AG04449 (cell line): ENCODE data around the gene OXCT2.
"Not testable (repeated sequence)": the region's sequence is repeated elsewhere in the genome, so short reads cannot be mapped to it uniquely, and the experiment has no call there.

Experiments
- CTCF ChIA-PET: fragments of 350-600 bp; formaldehyde crosslinking; extraction: SDS; loops from one replicate; lab custom pipeline; 2021; ENCODE audit warnings: antibody characterized with exemption; lab: Yijun Ruan, JAX
- POLR2A ChIA-PET: fragments of 400-600, 350-600 bp; formaldehyde crosslinking; extraction: SDS; loops from one replicate; lab custom pipeline; 2020; ENCODE audit warnings: antibody characterized with exemption, inconsistent platforms; lab: Yijun Ruan, JAX
- DNase-seq: peaks from one replicate; pipeline ENCODE4 v3.0.0-alpha.2; 2010; ENCODE audit warnings: low read depth, low spot score
- H3K4me3 ChIP-seq: 2 replicates; pipeline ENCODE4 v1.5.1; 2011; ENCODE audit warnings: low read depth, mild to moderate bottlenecking, control low read depth, low read length
- TF ChIP-seq, protein P1 (sequence below): IDR thresholded peaks from one replicate; pipeline ENCODE4 v1.5.1; 2011; ENCODE audit warnings: mild to moderate bottlenecking, moderate library complexity, low read length, control low read depth, inconsistent platforms; ENCODE audit not compliant: insufficient read depth; ENCODE audit errors: missing control alignments

OXCT2 gene

DNA sequence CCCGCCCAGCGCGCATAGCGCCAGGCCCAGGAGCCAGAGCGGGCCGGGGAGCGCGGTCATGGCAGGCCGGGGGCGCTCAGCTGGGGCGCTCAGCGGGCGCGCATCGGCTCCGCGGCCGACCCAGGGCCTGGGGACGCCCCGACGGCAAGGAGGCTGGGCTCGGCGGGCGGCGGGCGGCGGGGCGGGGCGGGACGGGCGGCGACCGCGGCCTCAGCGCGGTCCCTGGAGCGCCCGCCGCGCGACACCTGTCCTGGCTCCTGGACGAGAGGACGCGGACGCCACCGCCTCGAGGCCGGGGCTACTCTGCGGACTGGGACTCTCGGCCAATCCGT, 17.2 kb upstream of the OXCT2 start:
- ChIA-PET POLR2A (no interaction called here), CTCF (interaction anchor here (1.7 kb wide), 1 partner anchor 10 kb away, joined by 7 read pairs; no protein-coding TSS in a partner anchor)
- peak overlapping the region; percentile 33 for H3K4me3 ChIP-seq
- DNase-seq = no peak
- TF ChIP-seq, protein P1, sequence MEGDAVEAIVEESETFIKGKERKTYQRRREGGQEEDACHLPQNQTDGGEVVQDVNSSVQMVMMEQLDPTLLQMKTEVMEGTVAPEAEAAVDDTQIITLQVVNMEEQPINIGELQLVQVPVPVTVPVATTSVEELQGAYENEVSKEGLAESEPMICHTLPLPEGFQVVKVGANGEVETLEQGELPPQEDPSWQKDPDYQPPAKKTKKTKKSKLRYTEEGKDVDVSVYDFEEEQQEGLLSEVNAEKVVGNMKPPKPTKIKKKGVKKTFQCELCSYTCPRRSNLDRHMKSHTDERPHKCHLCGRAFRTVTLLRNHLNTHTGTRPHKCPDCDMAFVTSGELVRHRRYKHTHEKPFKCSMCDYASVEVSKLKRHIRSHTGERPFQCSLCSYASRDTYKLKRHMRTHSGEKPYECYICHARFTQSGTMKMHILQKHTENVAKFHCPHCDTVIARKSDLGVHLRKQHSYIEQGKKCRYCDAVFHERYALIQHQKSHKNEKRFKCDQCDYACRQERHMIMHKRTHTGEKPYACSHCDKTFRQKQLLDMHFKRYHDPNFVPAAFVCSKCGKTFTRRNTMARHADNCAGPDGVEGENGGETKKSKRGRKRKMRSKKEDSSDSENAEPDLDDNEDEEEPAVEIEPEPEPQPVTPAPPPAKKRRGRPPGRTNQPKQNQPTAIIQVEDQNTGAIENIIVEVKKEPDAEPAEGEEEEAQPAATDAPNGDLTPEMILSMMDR = no peak

DNA sequence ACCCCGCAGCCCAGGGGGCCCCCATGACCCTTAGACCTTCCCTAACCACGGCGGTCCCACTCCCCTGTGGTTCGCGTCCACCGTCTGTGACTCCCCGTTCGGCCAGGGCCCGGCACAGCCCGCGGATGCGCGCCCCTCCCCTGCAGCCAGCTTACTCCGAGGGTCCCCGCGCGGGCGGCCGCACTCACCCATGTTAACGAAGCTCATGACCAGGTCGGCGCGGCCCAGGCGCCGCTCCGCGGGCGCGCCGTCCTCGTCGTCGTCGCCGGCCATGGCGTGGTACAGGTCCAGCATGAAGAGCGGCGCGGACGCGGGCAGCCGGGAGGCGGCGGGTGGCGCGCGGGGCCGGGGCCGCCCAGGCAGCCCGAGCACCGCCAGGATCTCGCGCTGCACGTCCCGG, 16.8 kb upstream of the OXCT2 start:
- DNase-seq, H3K4me3 ChIP-seq, POLR2A ChIA-PET, CTCF ChIA-PET: not testable (repeated sequence)

DNA sequence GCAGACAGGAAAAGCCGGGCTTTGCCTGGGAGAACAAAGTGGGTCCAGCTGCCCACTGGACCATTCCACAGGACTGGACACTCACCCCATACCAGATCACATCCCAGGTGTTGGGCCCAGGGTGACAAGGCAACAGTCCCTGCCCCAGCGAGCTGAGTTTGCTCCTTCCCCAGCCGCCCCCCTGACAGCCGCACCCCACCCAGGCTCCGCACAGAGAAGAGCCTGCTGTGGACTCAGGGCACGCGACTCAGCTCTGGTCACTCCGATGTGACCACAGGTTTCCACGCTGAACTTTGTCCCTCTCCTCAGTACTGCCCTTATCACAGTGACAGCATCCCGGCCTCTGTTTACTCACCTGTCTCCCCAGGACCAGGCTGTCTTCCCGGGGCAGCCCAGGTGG, 16.3 kb upstream of the OXCT2 start:
- TF ChIP-seq, protein P1 = no peak
- H3K4me3 ChIP-seq = no peak overlapping the region
- DNase-seq = no peak
- ChIA-PET POLR2A (interaction anchor here (0.6 kb wide), 1 partner anchor 219 kb away, joined by 3 read pairs; no protein-coding TSS in a partner anchor), CTCF (no interaction called here)

DNA sequence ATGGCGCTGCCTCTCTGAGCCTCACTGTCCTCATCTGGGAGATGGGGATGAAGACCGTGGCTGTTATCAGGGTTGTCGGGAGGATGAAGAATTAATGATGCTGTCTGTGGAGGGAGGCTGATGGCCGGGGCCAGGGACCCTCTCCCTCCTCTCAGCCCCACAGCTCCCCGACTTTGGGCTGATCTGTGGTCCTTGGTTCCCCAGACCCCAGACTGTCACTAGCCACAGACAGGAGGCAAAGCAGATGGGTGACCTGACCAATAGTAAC, 15.9 kb upstream of the OXCT2 start:
- H3K4me3 ChIP-seq, DNase-seq, CTCF ChIA-PET, POLR2A ChIA-PET: not testable (repeated sequence)

DNA sequence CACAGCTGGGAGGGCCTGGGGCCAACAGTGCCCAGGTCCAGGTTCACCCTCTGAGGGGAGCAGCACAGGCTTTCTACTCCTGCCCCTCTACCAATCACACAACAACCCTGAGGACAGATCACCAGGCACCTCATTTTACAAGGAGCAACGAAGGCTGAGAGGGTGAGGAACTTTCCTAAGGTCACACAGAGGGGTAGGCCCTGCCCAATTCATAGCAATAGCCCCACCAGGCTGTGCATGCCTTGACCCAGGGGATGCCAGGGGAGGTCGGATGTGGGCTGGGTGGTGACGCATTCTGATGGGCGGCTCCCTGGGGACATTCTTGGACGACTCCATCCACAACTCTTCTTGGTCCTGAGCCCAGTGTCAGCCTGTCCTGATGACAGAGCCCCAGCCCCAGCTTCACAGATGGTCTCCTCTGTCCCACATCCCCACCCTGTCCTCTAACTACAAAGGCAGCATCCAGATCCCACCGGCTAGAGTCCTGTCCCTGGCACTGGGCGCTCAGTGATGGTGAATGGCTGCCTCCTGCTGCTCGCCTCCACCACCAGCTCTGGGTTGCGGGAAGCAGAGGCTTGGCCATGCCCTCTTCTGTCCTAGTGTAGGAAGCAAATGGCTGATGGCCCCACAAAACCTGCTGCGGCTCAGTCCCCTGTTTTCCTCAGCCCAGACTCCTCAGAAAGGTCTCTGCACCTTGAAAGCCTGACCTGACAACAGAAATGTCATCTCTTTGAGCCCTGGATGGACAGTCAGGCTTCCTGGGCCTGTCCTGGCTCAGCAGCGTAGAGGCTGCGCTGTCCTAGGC, 15.4 kb upstream of the OXCT2 start:
- CTCF ChIA-PET = interaction anchor here (0.6 kb wide), 1 partner anchor 178 kb away, joined by 4 read pairs; no protein-coding TSS in a partner anchor

DNA sequence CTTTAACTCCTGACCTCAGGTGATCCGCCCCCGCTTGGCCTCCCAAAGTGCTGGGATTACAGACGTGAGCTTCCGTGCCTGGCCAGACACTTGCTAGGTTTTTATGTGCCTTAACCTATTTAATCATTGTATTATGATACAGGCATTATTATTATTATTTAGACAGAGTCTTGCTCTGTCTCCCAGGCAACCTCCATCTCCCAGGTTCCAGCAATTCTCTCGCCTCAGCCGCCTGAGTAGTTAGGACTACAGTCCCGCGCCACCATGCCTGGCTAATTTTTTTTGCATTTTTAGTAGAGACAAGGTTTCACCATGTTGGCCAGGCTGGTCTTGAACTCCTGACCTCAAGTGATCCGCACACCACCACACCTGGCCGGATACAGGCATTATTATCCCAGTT, 11.5 kb upstream of the OXCT2 start:
- DNase-seq, H3K4me3 ChIP-seq, POLR2A ChIA-PET: not testable (repeated sequence)
- CTCF ChIA-PET = interaction anchor here (0.6 to 3.4 kb wide), 4 partner anchors 17 to 686 kb away, joined by 3 to 18 read pairs (median 4); partner anchors contain the start of gene MYCL

More for the DNA sequence above, 15.4 kb upstream of the OXCT2 start:
- DNase-seq, POLR2A ChIA-PET, H3K4me3 ChIP-seq: not testable (repeated sequence)

DNA sequence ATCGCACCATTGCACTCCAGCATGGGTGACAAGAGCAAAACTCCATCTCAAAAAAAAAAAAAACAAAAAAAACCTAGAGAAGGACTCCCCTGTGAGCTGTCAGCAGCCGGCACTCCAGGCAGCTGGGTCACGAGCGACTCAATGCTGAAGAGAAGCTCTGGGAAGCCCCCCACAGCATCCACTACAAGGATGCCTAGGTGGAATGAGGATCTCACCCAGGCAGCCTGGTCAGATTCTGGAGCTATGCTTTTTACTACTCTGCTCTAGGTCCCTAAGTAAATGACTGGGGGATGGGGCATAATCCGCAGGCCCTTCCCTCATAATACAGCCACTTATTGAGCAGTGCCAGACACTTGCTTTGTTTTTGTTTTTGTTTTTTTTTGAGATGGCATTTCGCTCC, 11.0 kb upstream of the OXCT2 start:
- no peak overlapping the region for H3K4me3 ChIP-seq
- CTCF ChIA-PET = interaction anchor here (0.9 to 3.4 kb wide), 3 partner anchors 17 to 125 kb away, joined by 3 to 18 read pairs (median 5); partner anchors contain the start of gene MYCL
- POLR2A ChIA-PET = no interaction called here
- TF ChIP-seq, protein P1 = no peak
- no peak for DNase-seq

DNA sequence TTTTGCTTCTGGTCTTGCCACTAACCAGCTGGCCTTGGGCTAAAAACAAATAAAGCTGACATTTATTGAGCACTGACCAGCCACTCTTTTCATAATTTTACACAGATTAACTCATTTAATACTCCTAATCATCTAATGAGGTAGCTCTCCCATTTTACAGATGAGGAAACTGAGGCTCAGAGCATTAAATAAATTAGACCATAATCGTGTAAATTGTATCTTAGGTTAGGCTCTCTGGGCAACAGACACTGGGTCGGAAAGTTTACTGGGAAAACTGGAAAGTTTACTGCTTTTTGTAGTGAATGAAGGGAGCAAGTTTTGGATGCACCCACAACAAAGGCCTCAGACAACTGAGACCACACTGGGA, 10.2 kb upstream of the OXCT2 start:
- TF ChIP-seq, protein P1 = no peak
- H3K4me3 ChIP-seq = no peak overlapping the region
- CTCF ChIA-PET = interaction anchor here (1.7 to 3.4 kb wide), 2 partner anchors 18 to 121 kb away, joined by 5 to 18 read pairs; partner anchors contain the start of gene MYCL
- DNase-seq = no peak
- POLR2A ChIA-PET = no interaction called here
